SK-N-SH (cell line): ENCODE results near the gene CAV1. TPM values are rescaled to one million over a fixed set of nuclear protein-coding genes. Genes with fewer than 3 reads are reported as not detected.

Experiments used
- CTCF ChIA-PET: fragments of 300-600, 350-600 bp; formaldehyde crosslinking; extraction: SDS; loops from one replicate; lab custom pipeline; 2021; lab: Yijun Ruan, JAX
- POLR2A ChIA-PET: fragments of 350-600 bp; sonication (Branson Sonifier 250); formaldehyde crosslinking; extraction: SDS; loops from one replicate; lab custom pipeline; 2020; ENCODE audit warnings: antibody characterized with exemption, inconsistent platforms; lab: Yijun Ruan, JAX
- DNase-seq: peaks from one replicate; pipeline ENCODE4 v3.0.0; 2012
- H2AFZ ChIP-seq: fragments of 200-600 bp; sonication (generic); 2 replicates; pipeline ENCODE4 v1.8.1; 2016; ENCODE audit warnings: antibody characterized with exemption, mild to moderate bottlenecking, low read depth
- H3F3A ChIP-seq: fragments of 200-600 bp; sonication (generic); replicated peaks from 2 replicates; pipeline ENCODE3; 2016; ENCODE audit warnings: antibody characterized with exemption, mild to moderate bottlenecking; ENCODE audit not compliant: insufficient read depth
- H3K27ac ChIP-seq, 2 experiments: fragments of 200-500 bp in 1 of 2; fragments of 200-600 bp in 1 of 2; sonication (Bioruptor generic) in 1 of 2; sonication (generic), shearing (Covaris generic) in 1 of 2; 2 replicates each; pipeline versions ENCODE4 v1.5.1 to v1.6.1; 2014 to 2016; ENCODE audit warnings: low read depth in 2 of 2, inconsistent platforms in 1 of 2, low read length in 1 of 2, mild to moderate bottlenecking in 1 of 2, mixed read lengths in 1 of 2
- H3K27me3 ChIP-seq: fragments of 200-600 bp; sonication (generic), shearing (Covaris generic); 2 replicates; pipeline ENCODE4 v1.6.1; 2016; ENCODE audit warnings: mixed run types; ENCODE audit not compliant: insufficient read depth
- H3K36me3 ChIP-seq, 2 experiments: fragments of 200-500 bp in 1 of 2; fragments of 200-600 bp in 1 of 2; sonication (Bioruptor generic) in 1 of 2; sonication (generic) in 1 of 2; replicated peaks in 1 of 2; 2 replicates each; pipeline versions ENCODE3 to v1.5.1; 2014 to 2016; ENCODE audit warnings: low read length in 1 of 2, mild to moderate bottlenecking in 1 of 2; ENCODE audit not compliant: insufficient read depth in 2 of 2, control insufficient read depth in 1 of 2
- H3K4me1 ChIP-seq, 2 experiments: fragments of 200-500 bp in 1 of 2; fragments of 200-600 bp in 1 of 2; sonication (Bioruptor generic) in 1 of 2; sonication (generic), shearing (Covaris generic) in 1 of 2; 2 replicates each; pipeline versions ENCODE4 v1.5.1 to v1.6.1; 2014 to 2016; ENCODE audit warnings: low read depth in 1 of 2, low read length in 1 of 2, mixed run types in 1 of 2; ENCODE audit not compliant: insufficient read depth in 2 of 2, control insufficient read depth in 1 of 2
- H3K4me2 ChIP-seq: fragments of 200-600 bp; sonication (generic), shearing (Covaris generic); 2 replicates; pipeline ENCODE4 v1.6.1; 2017; ENCODE audit warnings: mixed run types
- H3K4me3 ChIP-seq, 2 experiments: fragments of 200-500 bp in 1 of 2; fragments of 200-600 bp in 1 of 2; sonication (Bioruptor generic) in 1 of 2; sonication (generic), shearing (Covaris generic) in 1 of 2; 2 replicates each; pipeline versions ENCODE4 v1.5.1 to v1.8.1; 2014 to 2016; ENCODE audit warnings: low read depth in 2 of 2, inconsistent platforms in 1 of 2, low read length in 1 of 2, mild to moderate bottlenecking in 1 of 2, mixed read lengths in 1 of 2, moderate library complexity in 1 of 2
- H3K79me2 ChIP-seq: fragments of 200-600 bp; sonication (generic); 2 replicates; pipeline ENCODE4 v1.8.1; 2017; ENCODE audit warnings: mild to moderate bottlenecking; ENCODE audit not compliant: insufficient read depth
- H3K9ac ChIP-seq: fragments of 200-600 bp; sonication (generic); 2 replicates; pipeline ENCODE4 v1.6.1; 2017; ENCODE audit warnings: mixed run types
- H3K9me2 ChIP-seq: fragments of 200-600 bp; sonication (generic); 2 replicates; pipeline ENCODE4 v1.6.1; 2017; ENCODE audit warnings: mixed run types
- H3K9me3 ChIP-seq: fragments of 200-600 bp; sonication (generic); 2 replicates; pipeline ENCODE4 v1.6.1; 2017; ENCODE audit warnings: mixed run types, mild to moderate bottlenecking, moderate library complexity
- H4K20me1 ChIP-seq: fragments of 200-600 bp; sonication (generic); 2 replicates; pipeline ENCODE4 v1.6.1; 2017; ENCODE audit warnings: mild to moderate bottlenecking, mixed run types; ENCODE audit not compliant: insufficient read depth
- CHD2 ChIP-seq: fragments of 150-350 bp; IDR thresholded peaks from 2 replicates; pipeline ENCODE4 v1.6.1; 2018; ENCODE audit warnings: low read length; ENCODE audit not compliant: partially characterized antibody
- CTCF ChIP-seq: fragments of 200-600 bp; sonication (generic); IDR thresholded peaks from 2 replicates; pipeline ENCODE4 v1.6.1; 2017; ENCODE audit warnings: antibody characterized with exemption, mild to moderate bottlenecking, moderate library complexity
- FOSL2 ChIP-seq: IDR thresholded peaks from 2 replicates; pipeline ENCODE4 v1.4.0; 2012; ENCODE audit warnings: low read depth, mild to moderate bottlenecking, moderate library complexity, borderline replicate concordance
- FOXJ3 ChIP-seq: sonication (generic); formaldehyde crosslinking; IDR thresholded peaks from 2 replicates; pipeline ENCODE4 v1.5.1; 2020; ENCODE audit warnings: mild to moderate bottlenecking, missing genetic modification reagents
- FOXM1 ChIP-seq: IDR thresholded peaks from 2 replicates; pipeline ENCODE4 v1.4.0; 2012; ENCODE audit warnings: low read depth, mild to moderate bottlenecking
- GATA2 ChIP-seq: sonication (generic); formaldehyde crosslinking; IDR thresholded peaks from 2 replicates; pipeline ENCODE4 v1.5.0; 2020; ENCODE audit warnings: mild to moderate bottlenecking, missing genetic modification reagents
- IRF3 ChIP-seq: fragments of 150-350 bp; IDR thresholded peaks from 2 replicates; pipeline ENCODE4 v1.6.1; 2016; ENCODE audit warnings: mild to moderate bottlenecking, low read depth, low read length
- NFIC ChIP-seq: IDR thresholded peaks from 2 replicates; pipeline ENCODE4 v1.4.0; 2012; ENCODE audit warnings: borderline replicate concordance
- NRF1 ChIP-seq: IDR thresholded peaks from 2 replicates; pipeline ENCODE4 v1.6.1; 2012; ENCODE audit warnings: low read depth, mild to moderate bottlenecking, low read length
- PBX3 ChIP-seq: IDR thresholded peaks from 2 replicates; pipeline ENCODE4; 2012
- RCOR1 ChIP-seq: fragments of 150-350 bp; IDR thresholded peaks from 2 replicates; pipeline ENCODE4 v1.6.1; 2017; ENCODE audit warnings: antibody characterized with exemption, low read length
- RXRA ChIP-seq: IDR thresholded peaks from 2 replicates; pipeline ENCODE4 v1.4.0; 2012; ENCODE audit warnings: low read depth, mild to moderate bottlenecking, borderline replicate concordance
- SIN3A ChIP-seq: IDR thresholded peaks from 2 replicates; pipeline ENCODE4 v1.6.1; 2012; ENCODE audit warnings: low read depth, mild to moderate bottlenecking, low read length, moderate library complexity, borderline replicate concordance
- SMC3 ChIP-seq: IDR thresholded peaks from 2 replicates; pipeline ENCODE4 v1.6.1; 2012; ENCODE audit warnings: low read depth, low read length, improper control_type of control experiment
- TCF12 ChIP-seq: IDR thresholded peaks from 2 replicates; pipeline ENCODE4 v1.4.0; 2012
- USF1 ChIP-seq: IDR thresholded peaks from 2 replicates; pipeline ENCODE4 v1.4.0; 2012; ENCODE audit warnings: low read depth, borderline replicate concordance
- USF2 ChIP-seq: fragments of 150-350 bp; IDR thresholded peaks from 2 replicates; pipeline ENCODE4 v1.6.1; 2017; ENCODE audit warnings: antibody characterized with exemption, low read length, low read depth, borderline replicate concordance
- YY1 ChIP-seq: IDR thresholded peaks from 2 replicates; pipeline ENCODE4 v1.4.0; 2012; ENCODE audit warnings: low read depth, mild to moderate bottlenecking
- WGBS: methylation state at CpG from one replicate; pipeline ENCODE4 v1.1.6; 2017; ENCODE audit warnings: low lambda C conversion rate; 5-methylcytosine and 5-hydroxymethylcytosine counted together
- polyA plus RNA-seq, 3 experiments: library from polyadenylated mRNA; depleted of rRNA; stranded (reverse); fragments of >200 nt; gene quantifications; 2 replicates each; pipeline ENCODE4 v1.2.3, GENCODE V29; 2012

The CAV1 gene
- polyA plus RNA-seq, 1 of the 3 experiments (the other 2 are of a cell fraction) = 968 TPM

GRCh38 chr7:116548506-116548905 is 23.7 kb downstream of the CAV1 start:
- POLR2A ChIA-PET = no interaction called here
- no peaks in the 10 kb centered on the region for H3K9me2 ChIP-seq
- peaks cover 0 to 82% of the 10 kb centered on the region in 2 experiments; a peak in 3 of 4 replicates for H3K4me1 ChIP-seq
- H4K20me1 ChIP-seq = peaks cover 26% of the 10 kb centered on the region; the same call in 1 of the 2 replicates
- no peak overlapping the region for H2AFZ ChIP-seq
- peaks cover 68 to 82% of the 10 kb centered on the region in 2 experiments for H3K36me3 ChIP-seq
- CTCF ChIA-PET = no interaction called here
- H3K4me3 ChIP-seq = no peak overlapping the region
- H3K9me3 ChIP-seq = no peaks in the 10 kb centered on the region
- peak overlapping the region in 1 of 2 experiments; percentile 79; a peak in 1 of 4 replicates for H3K27ac ChIP-seq
- WGBS = 32% methylated on average over 3 of the region's 3 CpGs
- no peak for DNase-seq
- H3K4me2 ChIP-seq = no peak overlapping the region
- peaks cover 98% of the 10 kb centered on the region for H3K79me2 ChIP-seq
- peaks cover 59% of the 10 kb centered on the region for H3F3A ChIP-seq
- no peak overlapping the region for H3K9ac ChIP-seq
- TF ChIP-seq CTCF = no peak
- TF ChIP-seq NFIC = no peak
- no peak for TF ChIP-seq FOXJ3 (CRISPR knock-in tag)
- no peak for TF ChIP-seq CHD2
- TF ChIP-seq FOSL2 = no peak
- no peak for TF ChIP-seq RCOR1
- TF ChIP-seq TCF12 = no peak
- no peak for TF ChIP-seq RXRA
- no peak for TF ChIP-seq FOXM1
- no peak for TF ChIP-seq GATA2 (CRISPR knock-in tag)
- no peak for TF ChIP-seq NRF1
- TF ChIP-seq IRF3 = no peak
- TF ChIP-seq USF1 = no peak
- no peak for TF ChIP-seq SMC3
- no peak for TF ChIP-seq SIN3A
- TF ChIP-seq PBX3 = no peak
- no peak for TF ChIP-seq YY1
- no peak for TF ChIP-seq USF2
- no peaks in the 10 kb centered on the region for H3K27me3 ChIP-seq
